GM12864 (cell line): ENCODE measurements around the gene BICRA.
"Not testable (repeated sequence)": the region's sequence is repeated elsewhere in the genome, so short reads cannot be mapped to it uniquely, and the experiment has no call there.

ENCODE experiments used
- DNase-seq: peaks from one replicate; pipeline ENCODE4 v3.0.0-alpha.2; 2011; ENCODE audit warnings: low read depth
- H3K4me3 ChIP-seq: 2 replicates; pipeline ENCODE4 v1.5.1; 2011; ENCODE audit warnings: mild to moderate bottlenecking, low read depth, low read length, control low read depth
- TF ChIP-seq, protein P1 (sequence below): IDR thresholded peaks from 2 replicates; pipeline ENCODE4 v1.5.1; 2011; ENCODE audit warnings: low read depth, mild to moderate bottlenecking, moderate library complexity, low read length, control low read depth, inconsistent platforms; ENCODE audit errors: missing control alignments

BICRA gene

DNA sequence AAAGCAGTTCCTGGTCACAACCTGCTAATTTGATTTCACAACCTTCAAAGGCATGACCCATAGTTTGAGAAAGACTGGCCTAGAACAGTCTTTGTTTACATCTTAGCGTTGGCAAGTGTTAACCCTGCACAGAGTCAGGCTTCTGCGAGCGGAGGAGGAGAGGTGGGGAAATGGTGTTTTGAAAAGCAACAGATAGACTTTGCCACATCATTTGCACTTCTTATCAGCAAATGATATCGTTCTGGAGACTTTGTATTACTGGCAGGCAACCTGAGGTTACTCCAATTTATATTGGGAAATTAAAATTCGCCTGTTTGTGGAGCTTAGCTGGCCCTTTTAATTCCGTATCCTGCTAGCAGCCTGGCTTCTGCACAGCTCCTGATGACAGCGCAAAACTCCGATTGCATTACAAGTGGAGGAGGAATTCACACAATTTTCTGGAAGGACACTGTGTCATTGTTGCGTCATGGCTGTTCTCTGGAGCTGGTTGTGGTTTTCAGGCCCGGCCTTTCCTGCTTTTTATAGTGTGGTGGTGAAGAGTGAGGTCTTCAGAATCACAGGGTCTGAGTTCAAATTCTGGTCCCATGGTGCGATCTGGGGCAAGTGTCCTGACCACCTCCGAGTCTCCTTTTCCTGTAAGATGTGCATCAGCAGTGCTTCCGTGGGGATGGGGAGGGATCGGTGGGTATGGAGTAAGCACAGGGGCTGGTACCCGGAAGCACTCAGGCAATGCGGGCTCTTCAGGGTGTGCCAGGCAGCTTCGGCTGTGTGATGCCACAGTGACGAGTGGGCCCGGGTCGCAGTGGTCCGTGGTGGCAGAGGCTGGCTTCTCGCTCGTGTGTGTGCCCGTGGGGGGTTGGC lies 55.2 kb downstream of the BICRA start:
- TF ChIP-seq, protein P1, sequence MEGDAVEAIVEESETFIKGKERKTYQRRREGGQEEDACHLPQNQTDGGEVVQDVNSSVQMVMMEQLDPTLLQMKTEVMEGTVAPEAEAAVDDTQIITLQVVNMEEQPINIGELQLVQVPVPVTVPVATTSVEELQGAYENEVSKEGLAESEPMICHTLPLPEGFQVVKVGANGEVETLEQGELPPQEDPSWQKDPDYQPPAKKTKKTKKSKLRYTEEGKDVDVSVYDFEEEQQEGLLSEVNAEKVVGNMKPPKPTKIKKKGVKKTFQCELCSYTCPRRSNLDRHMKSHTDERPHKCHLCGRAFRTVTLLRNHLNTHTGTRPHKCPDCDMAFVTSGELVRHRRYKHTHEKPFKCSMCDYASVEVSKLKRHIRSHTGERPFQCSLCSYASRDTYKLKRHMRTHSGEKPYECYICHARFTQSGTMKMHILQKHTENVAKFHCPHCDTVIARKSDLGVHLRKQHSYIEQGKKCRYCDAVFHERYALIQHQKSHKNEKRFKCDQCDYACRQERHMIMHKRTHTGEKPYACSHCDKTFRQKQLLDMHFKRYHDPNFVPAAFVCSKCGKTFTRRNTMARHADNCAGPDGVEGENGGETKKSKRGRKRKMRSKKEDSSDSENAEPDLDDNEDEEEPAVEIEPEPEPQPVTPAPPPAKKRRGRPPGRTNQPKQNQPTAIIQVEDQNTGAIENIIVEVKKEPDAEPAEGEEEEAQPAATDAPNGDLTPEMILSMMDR, result no peak
- DNase-seq, result no peak
- H3K4me3 ChIP-seq, result no peak overlapping the region

DNA sequence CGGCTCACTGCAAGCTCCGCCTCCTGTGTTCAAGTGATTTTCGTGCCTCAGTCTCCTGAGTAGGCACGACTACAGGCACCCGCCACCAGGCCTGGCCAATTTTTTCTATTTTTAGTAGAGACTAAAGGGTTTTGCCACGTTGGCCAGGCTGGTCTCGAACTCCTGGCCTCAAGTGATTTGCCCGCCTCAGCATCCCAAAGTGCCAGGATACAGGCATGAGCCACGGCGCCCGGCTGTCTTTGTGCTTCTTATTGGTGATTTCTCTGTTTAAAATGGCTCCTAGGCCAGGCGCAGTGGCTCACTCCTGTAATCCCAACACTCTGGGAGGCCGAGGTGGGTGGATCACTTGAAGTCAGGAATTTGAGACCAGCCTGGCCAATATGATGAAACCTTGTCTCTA lies 59.6 kb downstream of the BICRA start:
- H3K4me3 ChIP-seq, DNase-seq: not testable (repeated sequence)

GRCh38 chr19:47670736-47671135 lies 61.8 kb downstream of the BICRA start:
- no peak for DNase-seq
- TF ChIP-seq, protein P1, result no peak
- H3K4me3 ChIP-seq, result no peak overlapping the region

DNA sequence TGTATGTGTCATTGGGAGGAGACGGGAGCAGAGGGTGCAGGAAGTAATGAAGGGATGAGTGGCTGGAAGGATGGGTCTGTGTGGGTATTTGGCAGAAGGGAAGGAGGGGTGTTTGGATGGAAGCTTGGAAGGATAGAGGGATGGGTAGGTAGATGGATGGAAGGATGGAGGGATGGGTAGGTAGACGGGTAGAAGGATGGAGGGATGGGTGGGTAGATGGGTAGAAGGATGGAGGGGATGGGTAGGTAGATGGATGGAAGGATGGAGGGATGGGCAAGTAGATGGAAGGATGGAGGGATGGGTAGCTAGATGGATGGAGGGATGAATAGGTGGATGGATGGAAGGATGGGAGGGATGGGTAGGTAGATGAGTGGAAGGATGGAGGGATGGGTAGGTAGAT lies 62.6 kb downstream of the BICRA start:
- no peak for DNase-seq
- TF ChIP-seq, protein P1, result no peak

GRCh38 chr19:47673426-47673825 lies 64.5 kb downstream of the BICRA start:
- TF ChIP-seq, protein P1, result no peak
- H3K4me3 ChIP-seq, result no peak overlapping the region

More for the DNA sequence above, 62.6 kb downstream of the BICRA start:
- no peak overlapping the region for H3K4me3 ChIP-seq

GRCh38 chr19:47674548-47674947 lies 65.6 kb downstream of the BICRA start:
- H3K4me3 ChIP-seq, result no peak overlapping the region
- no peak for DNase-seq
- TF ChIP-seq, protein P1, result no peak

More at GRCh38 chr19:47673426-47673825, 64.5 kb downstream of the BICRA start:
- DNase-seq, result no peak

DNA sequence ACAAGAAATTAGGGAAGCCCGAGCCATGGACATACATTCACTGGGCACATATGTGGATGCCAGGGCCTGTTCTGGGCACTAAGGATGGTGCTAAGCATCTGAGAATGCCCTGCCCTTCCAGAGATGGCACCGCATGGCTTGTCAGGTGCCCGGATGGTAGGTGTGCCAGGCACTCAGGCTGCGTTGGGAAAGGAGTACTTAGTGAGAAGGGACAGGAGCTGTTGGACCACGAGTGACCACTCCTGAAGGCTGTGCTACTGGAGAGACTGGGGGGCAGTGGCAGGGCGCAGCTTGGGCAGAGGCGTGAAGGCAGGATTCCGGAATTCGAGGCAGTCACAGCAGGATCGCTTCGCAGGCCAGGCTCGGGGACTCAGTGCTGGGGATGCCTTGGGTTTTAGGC lies 66.3 kb downstream of the BICRA start:
- H3K4me3 ChIP-seq, result no peak overlapping the region
- TF ChIP-seq, protein P1, result no peak
- DNase-seq, result no peak
